Measurements from ENCODE around the gene LILRB5. TPM values are rescaled to one million over a fixed set of nuclear protein-coding genes. Genes with fewer than 3 reads are reported as not detected.

The LILRB5 gene
- total RNA-seq, 1 experiment from 2014 or later, result not detected

- Mint-ChIP-seq H3K4me3 (ENCODE audit: unreplicated experiment) (no peak overlapping the region), H3K4me1 (ENCODE audit: low read depth, unreplicated experiment) (no peaks in the 10 kb centered on the region), H3K27ac (ENCODE audit: unreplicated experiment) (no peak overlapping the region), H3K36me3 (ENCODE audit: insufficient read depth, unreplicated experiment) (no peaks in the 10 kb centered on the region), H3K9me3 (ENCODE audit: unreplicated experiment) (no peaks in the 10 kb centered on the region), H3K27me3 (ENCODE audit: insufficient read depth, unreplicated experiment) (peaks cover 13% of the 10 kb centered on the region)
- TF ChIP-seq, protein P1, sequence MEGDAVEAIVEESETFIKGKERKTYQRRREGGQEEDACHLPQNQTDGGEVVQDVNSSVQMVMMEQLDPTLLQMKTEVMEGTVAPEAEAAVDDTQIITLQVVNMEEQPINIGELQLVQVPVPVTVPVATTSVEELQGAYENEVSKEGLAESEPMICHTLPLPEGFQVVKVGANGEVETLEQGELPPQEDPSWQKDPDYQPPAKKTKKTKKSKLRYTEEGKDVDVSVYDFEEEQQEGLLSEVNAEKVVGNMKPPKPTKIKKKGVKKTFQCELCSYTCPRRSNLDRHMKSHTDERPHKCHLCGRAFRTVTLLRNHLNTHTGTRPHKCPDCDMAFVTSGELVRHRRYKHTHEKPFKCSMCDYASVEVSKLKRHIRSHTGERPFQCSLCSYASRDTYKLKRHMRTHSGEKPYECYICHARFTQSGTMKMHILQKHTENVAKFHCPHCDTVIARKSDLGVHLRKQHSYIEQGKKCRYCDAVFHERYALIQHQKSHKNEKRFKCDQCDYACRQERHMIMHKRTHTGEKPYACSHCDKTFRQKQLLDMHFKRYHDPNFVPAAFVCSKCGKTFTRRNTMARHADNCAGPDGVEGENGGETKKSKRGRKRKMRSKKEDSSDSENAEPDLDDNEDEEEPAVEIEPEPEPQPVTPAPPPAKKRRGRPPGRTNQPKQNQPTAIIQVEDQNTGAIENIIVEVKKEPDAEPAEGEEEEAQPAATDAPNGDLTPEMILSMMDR (IDR thresholded peaks at IDR 0.05; ENCODE audit: insufficient read depth in 1 of 2, low read depth in 1 of 2, low read length in 1 of 2, severe bottlenecking in 1 of 2, unreplicated experiment in 1 of 2), result no peak
- no TSS peak for BruUV-seq (replicated peaks)
- no peaks in the 10 kb centered on the region for H3K36me3 ChIP-seq (ENCODE audit: control insufficient read depth, insufficient read depth, low read length)
- H3K4me1 ChIP-seq, result no peaks in the 10 kb centered on the region
- H3K4me3 ChIP-seq (ENCODE audit: low read depth, low read length), result no peak overlapping the region
- no peaks in the 10 kb centered on the region for H3K27me3 ChIP-seq (replicated peaks; ENCODE audit: control insufficient read depth, insufficient read depth, low read length)
- intact Hi-C loops (cut with micrococcal nuclease; ENCODE audit: unreplicated experiment), result no loop called here
- no peak for DNase-seq
- ChIA-PET CTCF (no interaction called here), POLR2A (no interaction called here)
- no peaks in the 10 kb centered on the region for H3K9me3 ChIP-seq
Observed at GRCh38 chr19:54262470-54262869, 5.4 kb upstream of the LILRB5 start.

DNA sequence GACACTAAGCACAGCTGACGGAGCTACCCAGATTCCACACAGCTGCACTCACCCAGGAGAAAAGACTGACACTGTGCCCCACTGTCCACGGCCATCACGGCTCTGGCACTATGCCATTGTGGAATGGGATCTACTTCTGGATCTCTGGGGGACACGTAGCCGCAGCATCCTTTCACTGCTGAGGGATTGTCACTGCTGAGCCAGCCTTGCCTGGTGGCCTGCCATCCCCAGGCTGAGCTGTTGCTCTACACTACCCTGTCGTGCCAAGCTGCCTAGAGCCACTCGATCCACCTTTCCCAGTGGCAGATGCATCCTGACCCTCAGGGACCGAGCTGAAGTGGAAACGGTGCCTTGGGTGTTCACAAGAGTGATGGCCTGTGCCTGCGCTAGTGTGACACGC lies 5.0 kb upstream of the LILRB5 start:
- Histone ChIP-seq H3K4me1 (no peaks in the 10 kb centered on the region), H3K9me3 (no peaks in the 10 kb centered on the region), H3K4me3 (ENCODE audit: low read depth, low read length) (no peak overlapping the region), H3K27me3 (replicated peaks; ENCODE audit: control insufficient read depth, insufficient read depth, low read length) (no peaks in the 10 kb centered on the region), H3K36me3 (ENCODE audit: control insufficient read depth, insufficient read depth, low read length) (no peaks in the 10 kb centered on the region)
- Mint-ChIP-seq H3K27me3 (ENCODE audit: insufficient read depth, unreplicated experiment) (peaks cover 15% of the 10 kb centered on the region), H3K36me3 (ENCODE audit: insufficient read depth, unreplicated experiment) (no peaks in the 10 kb centered on the region), H3K27ac (ENCODE audit: unreplicated experiment) (no peak overlapping the region), H3K4me1 (ENCODE audit: low read depth, unreplicated experiment) (no peaks in the 10 kb centered on the region), H3K9me3 (ENCODE audit: unreplicated experiment) (no peaks in the 10 kb centered on the region), H3K4me3 (ENCODE audit: unreplicated experiment) (no peak overlapping the region)
- BruUV-seq (replicated peaks), result no TSS peak
- TF ChIP-seq, protein P1 (IDR thresholded peaks at IDR 0.05; ENCODE audit: insufficient read depth in 1 of 2, low read depth in 1 of 2, low read length in 1 of 2, severe bottlenecking in 1 of 2, unreplicated experiment in 1 of 2), result no peak
- ChIA-PET POLR2A (no interaction called here), CTCF (no interaction called here)
- intact Hi-C loops (cut with micrococcal nuclease; ENCODE audit: unreplicated experiment), result no loop called here
- no peak for DNase-seq

DNA sequence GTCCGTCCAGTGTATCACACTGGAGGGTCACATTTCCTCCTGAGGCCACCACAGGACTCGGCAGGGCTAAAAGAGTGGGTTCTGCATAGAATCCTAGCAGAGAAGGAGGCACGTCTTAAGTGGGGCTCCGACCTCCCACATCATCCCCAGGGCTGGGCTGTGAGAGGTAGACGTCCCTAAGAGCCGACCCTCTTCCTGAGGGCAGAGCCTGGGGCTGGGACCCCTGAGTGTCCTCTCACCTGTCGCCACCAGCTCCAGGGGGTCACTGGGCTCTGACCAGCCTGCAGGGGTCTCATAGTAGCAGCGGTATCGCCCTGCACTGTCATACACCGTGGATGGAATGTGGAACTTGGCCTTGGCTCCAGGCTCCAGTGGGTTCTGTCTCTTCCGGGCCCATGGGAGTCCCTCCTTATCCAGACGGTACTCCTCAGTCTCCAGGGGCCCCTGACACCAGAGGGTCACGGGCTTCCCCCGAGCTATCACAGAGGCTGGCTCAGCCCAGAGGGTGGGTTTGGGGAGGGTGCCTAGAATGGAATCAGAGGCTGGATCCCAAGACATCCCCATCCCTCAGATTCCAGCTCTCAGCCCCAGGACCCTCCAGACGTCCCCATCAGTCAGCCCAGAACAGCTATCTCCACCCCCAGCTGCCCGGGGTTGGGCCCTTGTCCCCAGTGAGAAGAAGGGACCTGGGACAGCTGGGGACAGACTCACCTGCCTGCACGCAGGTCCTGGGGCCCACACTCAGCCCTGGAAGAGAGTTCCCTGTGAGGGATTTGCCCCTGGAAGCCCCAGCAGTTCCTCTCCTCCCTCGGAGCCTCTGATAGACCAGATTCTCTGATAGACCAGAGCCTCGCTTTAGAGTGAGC lies 590 bp downstream of the LILRB5 start:
- TF ChIP-seq, protein P1 (IDR thresholded peaks at IDR 0.05; ENCODE audit: insufficient read depth in 1 of 2, low read depth in 1 of 2, low read length in 1 of 2, severe bottlenecking in 1 of 2, unreplicated experiment in 1 of 2), result no peak
- no peaks in the 10 kb centered on the region for H3K9me3 Mint-ChIP-seq (ENCODE audit: unreplicated experiment)
- H3K4me3 Mint-ChIP-seq (ENCODE audit: unreplicated experiment), result no peak overlapping the region
- Histone ChIP-seq H3K4me3 (ENCODE audit: low read depth, low read length) (no peak overlapping the region), H3K4me1 (no peaks in the 10 kb centered on the region), H3K9me3 (no peaks in the 10 kb centered on the region), H3K27me3 (replicated peaks; ENCODE audit: control insufficient read depth, insufficient read depth, low read length) (no peaks in the 10 kb centered on the region), H3K36me3 (ENCODE audit: control insufficient read depth, insufficient read depth, low read length) (no peaks in the 10 kb centered on the region)
- no peak overlapping the region for H3K27ac Mint-ChIP-seq (ENCODE audit: unreplicated experiment)
- H3K4me1 Mint-ChIP-seq (ENCODE audit: low read depth, unreplicated experiment), result no peaks in the 10 kb centered on the region
- peaks cover 13% of the 10 kb centered on the region for H3K27me3 Mint-ChIP-seq (ENCODE audit: insufficient read depth, unreplicated experiment)
- no peak for DNase-seq
- BruUV-seq (replicated peaks), result no TSS peak
- no peaks in the 10 kb centered on the region for H3K36me3 Mint-ChIP-seq (ENCODE audit: insufficient read depth, unreplicated experiment)
- ChIA-PET POLR2A (no interaction called here), CTCF (interaction anchor here (0.5 to 0.6 kb wide), 2 partner anchors 19 to 226 kb away, joined by 3 read pairs; no protein-coding TSS in a partner anchor)
- intact Hi-C loops (cut with micrococcal nuclease; ENCODE audit: unreplicated experiment), result no loop called here
